K562 (cell line): Measurements from ENCODE around the gene RPL29. TPM values are rescaled to one million over a fixed set of nuclear protein-coding genes. Genes with fewer than 3 reads are reported as not detected.

Experiments used
- ATAC-seq: fragments of 200-7000 bp; cut with Tn5 transposase; 3 replicates; pipeline ENCODE4 v1.9.1; 2020; ENCODE audit warnings: moderate library complexity
- BruUV-seq: library from RNA; stranded (reverse); fragments of 400-500 nt; replicated peaks from 2 replicates; lab custom pipeline; 2021; lab: Mats Ljungman, UMichigan
- CTCF ChIA-PET: fragments of 300-600 bp; formaldehyde crosslinking; extraction: SDS; loops from one replicate; lab custom pipeline; 2021; ENCODE audit warnings: low intra/inter-chr PET ratio; lab: Yijun Ruan, JAX
- POLR2A ChIA-PET: fragments of 300-600, 350-650 bp; sonication (Branson Sonifier 250); formaldehyde crosslinking; extraction: SDS; loops from one replicate; lab custom pipeline; 2021; ENCODE audit warnings: antibody characterized with exemption, inconsistent platforms; lab: Yijun Ruan, JAX
- DNase-seq, 4 experiments: peaks; one replicate each; pipeline versions ENCODE4 v3.0.0 to v3.0.0-alpha.2; 2011 to 2018; ENCODE audit warnings: low spot score in 3 of 4, mixed read lengths in 3 of 4; ENCODE audit errors: extremely low read depth in 1 of 4
- FAIRE-seq: peaks from 2 replicates; lab custom pipeline; 2011; peaks lifted over from hg19 to GRCh38; lab: Jason Lieb, UNC
- H2AFZ ChIP-seq: 2 replicates; pipeline ENCODE4 v1.6.0; 2011; ENCODE audit warnings: low read depth, low read length, control low read depth, inconsistent platforms
- H3K27ac ChIP-seq: fragments of 200-600 bp; 3 replicates; pipeline ENCODE4 v1.8.0; 2011; ENCODE audit warnings: low read depth, mild to moderate bottlenecking, control low read depth, inconsistent platforms, low read length, moderate library complexity, mixed read lengths; ENCODE audit errors: extremely low read depth
- H3K27me3 ChIP-seq, 2 experiments: fragments of 300-600 bp in 1 of 2; 2 replicates in 1 of 2; 3 replicates in 1 of 2; pipeline versions ENCODE4 v1.6.0 to v1.8.0; 2011; ENCODE audit warnings: inconsistent platforms in 2 of 2, low read length in 2 of 2, mild to moderate bottlenecking in 1 of 2, mixed read lengths in 1 of 2, moderate library complexity in 1 of 2; ENCODE audit not compliant: control insufficient read depth in 2 of 2, insufficient read depth in 2 of 2
- H3K36me3 ChIP-seq: fragments of 300-600 bp; 3 replicates; pipeline ENCODE4 v1.8.0; 2011; ENCODE audit warnings: mild to moderate bottlenecking, low read length, inconsistent platforms; ENCODE audit not compliant: control insufficient read depth, insufficient read depth
- H3K4me1 ChIP-seq, 2 experiments: fragments of 200-600 bp in 1 of 2; replicated peaks in 1 of 2; 2 replicates in 1 of 2; 3 replicates in 1 of 2; pipeline versions ENCODE4 v1.5.1 to v1.8.0; 2011; ENCODE audit warnings: inconsistent platforms in 2 of 2, low read length in 2 of 2, mild to moderate bottlenecking in 1 of 2, mixed read lengths in 1 of 2, moderate library complexity in 1 of 2; ENCODE audit not compliant: control insufficient read depth in 2 of 2, insufficient read depth in 2 of 2
- H3K4me2 ChIP-seq: 2 replicates; pipeline ENCODE4 v1.6.1; 2011; ENCODE audit warnings: low read length, control low read depth, inconsistent platforms, mixed read lengths; ENCODE audit not compliant: insufficient read depth
- H3K4me3 ChIP-seq: fragments of 200-600 bp; sonication (generic), shearing (Covaris generic); 2 replicates; pipeline ENCODE4 v1.5.1; 2016; ENCODE audit warnings: control low read depth, inconsistent platforms
- H3K79me2 ChIP-seq: fragments of 200-600 bp; 3 replicates; pipeline ENCODE4 v1.8.0; 2011; ENCODE audit warnings: low read length, inconsistent platforms; ENCODE audit not compliant: control insufficient read depth, insufficient read depth
- H3K9ac ChIP-seq, 2 experiments: 2 replicates each; pipeline versions ENCODE4 v1.6.0 to v1.6.1; 2011; ENCODE audit warnings: low read depth in 2 of 2, low read length in 2 of 2, control low read depth in 1 of 2, inconsistent platforms in 1 of 2, mild to moderate bottlenecking in 1 of 2, mixed read lengths in 1 of 2; ENCODE audit not compliant: insufficient read depth in 1 of 2
- H3K9me1 ChIP-seq: one replicate; pipeline ENCODE4 v1.6.0; 2011; ENCODE audit warnings: inconsistent platforms, mild to moderate bottlenecking, low read length, moderate library complexity; ENCODE audit not compliant: control insufficient read depth, insufficient read depth
- H3K9me3 ChIP-seq: replicated peaks from 2 replicates; pipeline ENCODE4 v1.5.1; 2011; ENCODE audit warnings: low read depth, low read length, inconsistent platforms; ENCODE audit not compliant: control insufficient read depth, insufficient read depth
- H4K20me1 ChIP-seq: replicated peaks from 2 replicates; pipeline ENCODE4 v1.6.1; 2011; ENCODE audit warnings: low read length, inconsistent platforms, mixed read lengths; ENCODE audit not compliant: control insufficient read depth, insufficient read depth
- POLR2G ChIP-seq: fragments of 200-400 bp; formaldehyde crosslinking; IDR thresholded peaks from 2 replicates; pipeline ENCODE4 v1.6.1; 2017; ENCODE audit warnings: low read depth, mild to moderate bottlenecking, antibody characterized with exemption, low read length, moderate library complexity
- RBFOX2 ChIP-seq: fragments of 200-400 bp; formaldehyde crosslinking; IDR thresholded peaks from 2 replicates; pipeline ENCODE4 v1.6.1; 2017; ENCODE audit warnings: low read depth, mild to moderate bottlenecking, low read length, moderate library complexity
- SREBF2 ChIP-seq: sonication (generic); formaldehyde crosslinking; IDR thresholded peaks from 2 replicates; pipeline ENCODE4 v1.4.0; 2020; ENCODE audit warnings: mild to moderate bottlenecking, missing genetic modification reagents
- TCF7 ChIP-seq: sonication (generic); IDR thresholded peaks from 2 replicates; pipeline ENCODE4 v1.6.1; 2016; ENCODE audit warnings: antibody characterized with exemption, borderline replicate concordance
- ZBTB33 ChIP-seq: sonication (generic); formaldehyde crosslinking; IDR thresholded peaks from 2 replicates; pipeline ENCODE4 v1.8.1; 2023; ENCODE audit warnings: mild to moderate bottlenecking, missing genetic modification reagents
- WGBS: fragments of 100-300 bp; shearing (Covaris generic); methylation state at CpG from one replicate; pipeline ENCODE4 v1.1.6; 2016; ENCODE audit warnings: low coverage, mixed read lengths; ENCODE audit not compliant: insufficient coverage; ENCODE audit errors: missing lambda C conversion rate; 5-methylcytosine and 5-hydroxymethylcytosine counted together
- in situ Hi-C: fragments of 300-500 bp; cut with MboI; formaldehyde crosslinking; loops from 4 replicates; pipeline ENCODE4 v1.15.0; 2018; ENCODE audit warnings: inconsistent platforms, mixed read lengths
- intact Hi-C: fragments of 100-400 bp; cut with micrococcal nuclease; formaldehyde crosslinking; loops from 2 replicates; pipeline ENCODE4 v1.14.2; 2022
- polyA plus RNA-seq, 8 experiments: library from polyadenylated mRNA; depleted of rRNA in 4 of 8; stranded (reverse) in 5 of 8; unstranded in 3 of 8; fragments of >200 nt; fragmentation: Nextera tagmentation in 2 of 8; fragmentation: Illumina TruSeq in 1 of 8; extraction: Ambion mirVana in 2 of 8; extraction: Trizol in 1 of 8; gene quantifications; 2 replicates each; pipeline versions ENCODE4 v1.2.1 to v1.2.3, GENCODE V29; 2011 to 2014; ENCODE audit warnings: inconsistent platforms in 1 of 8, missing spikeins in 1 of 8
- total RNA-seq, 7 experiments: library from RNA; depleted of rRNA in 6 of 7; stranded (reverse); fragments of >200 nt in 6 of 7; fragmentation: Illumina TruSeq in 2 of 7; extraction: Trizol in 2 of 7; gene quantifications; 2 replicates each; pipeline versions ENCODE4 v1.2.1 to v1.2.3, GENCODE V29; 2011 to 2021; ENCODE audit warnings: low replicate concordance in 1 of 7

RPL29 gene
- total and polyA plus RNA-seq, 9 of the 15 experiments (the other 6 are each of a cell fraction or from before 2014, with no cell fraction given): 568 to 1,475 (median 1,104) TPM

GRCh38 chr3:51988286-51989146 is 7.2 kb downstream of the RPL29 start:
- no peak overlapping the region for H3K4me2 ChIP-seq
- DNase-seq (peak in 1 of 4 experiments; percentile 5), FAIRE-seq (no peak), ATAC-seq (no peak)
- CTCF ChIA-PET: no interaction called here
- whole genome bisulfite sequencing: 73% methylated on average over 8 of the region's 15 CpGs
- no peaks in the 10 kb centered on the region for H3K9me3 ChIP-seq
- peaks cover 47% of the 10 kb centered on the region for H3K36me3 ChIP-seq
- TF ChIP-seq POLR2G (peak; percentile 43), RBFOX2 (peak; percentile 38; the same call in 1 of the 2 replicates), TCF7 (no peak), ZBTB33 (CRISPR knock-in tag) (peak; percentile 69), SREBF2 (CRISPR knock-in tag) (no peak)
- POLR2A ChIA-PET: interaction anchor here (1.5 kb wide), 1 partner anchor 14 kb away, joined by 6 read pairs; the partner anchor contains the start of gene ABHD14A
- H3K79me2 ChIP-seq: peaks cover 42% of the 10 kb centered on the region
- H4K20me1 ChIP-seq: no peaks in the 10 kb centered on the region
- peaks cover 34 to 60% of the 10 kb centered on the region in 2 experiments; a peak in 4 of 5 replicates for H3K4me1 ChIP-seq
- peak overlapping the region in 1 of 2 experiments; percentile 50; a peak in 1 of 4 replicates for H3K9ac ChIP-seq
- no peaks in the 10 kb centered on the region for H3K9me1 ChIP-seq
- H3K27ac ChIP-seq: no peak overlapping the region
- H3K4me3 ChIP-seq: no peak overlapping the region
- H3K27me3 ChIP-seq: no peaks in the 10 kb centered on the region
- BruUV-seq: no TSS peak
- in situ Hi-C loops (no loop called here), intact Hi-C loops (no loop called here)
- H2AFZ ChIP-seq: no peak overlapping the region
